ENCODE results near the gene PDE4D. TPM values are rescaled to one million over a fixed set of nuclear protein-coding genes. Genes with fewer than 3 reads are reported as not detected.

Gene PDE4D
- total RNA-seq, 1 donor from 2014 or later = 30.2 TPM

- intact Hi-C loops (cut with DNase I) = no loop called here
- DNase-seq (no peak), ATAC-seq (ENCODE audit: poor library complexity) (no peak)
Observed at GRCh38 chr5:59460368-59461153, 433.0 kb downstream of the PDE4D start.

GRCh38 chr5:59458966-59459729 lies 434.4 kb downstream of the PDE4D start:
- ATAC-seq (ENCODE audit: poor library complexity) (no peak), DNase-seq (no peak)
- intact Hi-C loops (cut with DNase I) = no loop called here

GRCh38 chr5:59458321-59458720 lies 435.2 kb downstream of the PDE4D start:
- ATAC-seq (ENCODE audit: poor library complexity) (no peak), DNase-seq (no peak)
- intact Hi-C loops (cut with DNase I) = no loop called here

DNA sequence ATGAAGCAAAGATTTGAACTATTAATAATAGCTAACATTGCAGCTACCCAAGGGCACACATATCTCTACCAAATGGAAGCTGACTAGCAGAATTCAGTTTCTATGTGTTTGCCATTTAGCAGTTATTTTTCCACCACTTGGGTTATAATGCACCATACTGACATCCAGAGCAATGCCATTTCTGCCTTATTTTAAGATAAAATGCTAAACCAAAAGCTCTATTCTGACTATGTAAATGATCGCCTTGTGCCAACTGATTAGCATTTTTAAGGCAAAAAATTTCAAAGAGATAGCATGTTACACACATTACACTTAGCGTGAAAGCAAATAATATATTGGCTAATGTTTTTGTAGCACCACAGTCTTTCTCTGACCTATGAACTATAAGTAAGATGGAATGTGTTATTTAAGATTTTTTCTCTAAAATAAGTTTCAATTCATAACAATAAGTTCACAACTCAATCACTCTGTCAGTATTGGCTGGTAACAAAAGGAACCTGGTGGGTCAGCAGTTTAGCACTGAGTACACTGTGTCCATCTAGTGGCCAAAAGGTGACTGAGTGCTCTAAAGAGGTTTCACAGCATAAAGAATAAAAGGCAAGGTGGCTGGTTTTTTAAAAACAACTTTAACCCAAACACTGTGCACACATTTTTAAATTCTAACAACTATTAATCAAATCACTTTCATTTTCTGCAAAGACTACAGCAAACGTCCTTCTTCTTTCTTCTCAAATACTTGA lies 443.5 kb downstream of the PDE4D start:
- DNase-seq (no peak), ATAC-seq (ENCODE audit: poor library complexity) (no peak)
- intact Hi-C loops (cut with DNase I) = no loop called here

- DNase-seq = no peak
- no peak for ATAC-seq (ENCODE audit: poor library complexity)
- intact Hi-C loops (cut with DNase I) = no loop called here
Observed at GRCh38 chr5:59446356-59446755, 447.2 kb downstream of the PDE4D start.

DNA sequence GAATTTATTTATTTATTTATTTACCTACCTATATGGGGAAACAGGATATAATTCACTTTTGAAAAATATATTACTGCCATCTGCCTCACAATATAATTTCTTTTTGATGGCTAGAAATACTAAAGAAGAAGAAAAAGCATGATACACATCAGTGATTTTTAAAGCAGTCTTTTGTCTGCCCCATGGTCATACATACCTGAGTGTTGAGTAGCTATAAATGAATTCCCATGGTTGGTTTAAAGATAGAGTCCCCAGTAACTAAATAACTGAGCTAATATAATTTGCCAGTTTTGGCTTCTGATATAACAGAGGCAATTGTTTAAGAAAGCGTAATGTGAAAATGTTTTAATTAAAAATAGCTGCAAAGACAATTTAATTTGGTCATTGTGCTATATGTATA lies 447.8 kb downstream of the PDE4D start:
- intact Hi-C loops (cut with DNase I) = no loop called here
- DNase-seq = no peak

GRCh38 chr5:59439303-59439702 lies 454.2 kb downstream of the PDE4D start:
- ATAC-seq (ENCODE audit: poor library complexity) = no peak

More for the DNA sequence above, 447.8 kb downstream of the PDE4D start:
- ATAC-seq (ENCODE audit: poor library complexity) = no peak

GRCh38 chr5:59437176-59437575 lies 456.4 kb downstream of the PDE4D start:
- no peak for DNase-seq
- no peak for ATAC-seq (ENCODE audit: poor library complexity)
- intact Hi-C loops (cut with DNase I) = no loop called here

More at GRCh38 chr5:59439303-59439702, 454.2 kb downstream of the PDE4D start:
- intact Hi-C loops (cut with DNase I) = no loop called here
- no peak for DNase-seq

DNA sequence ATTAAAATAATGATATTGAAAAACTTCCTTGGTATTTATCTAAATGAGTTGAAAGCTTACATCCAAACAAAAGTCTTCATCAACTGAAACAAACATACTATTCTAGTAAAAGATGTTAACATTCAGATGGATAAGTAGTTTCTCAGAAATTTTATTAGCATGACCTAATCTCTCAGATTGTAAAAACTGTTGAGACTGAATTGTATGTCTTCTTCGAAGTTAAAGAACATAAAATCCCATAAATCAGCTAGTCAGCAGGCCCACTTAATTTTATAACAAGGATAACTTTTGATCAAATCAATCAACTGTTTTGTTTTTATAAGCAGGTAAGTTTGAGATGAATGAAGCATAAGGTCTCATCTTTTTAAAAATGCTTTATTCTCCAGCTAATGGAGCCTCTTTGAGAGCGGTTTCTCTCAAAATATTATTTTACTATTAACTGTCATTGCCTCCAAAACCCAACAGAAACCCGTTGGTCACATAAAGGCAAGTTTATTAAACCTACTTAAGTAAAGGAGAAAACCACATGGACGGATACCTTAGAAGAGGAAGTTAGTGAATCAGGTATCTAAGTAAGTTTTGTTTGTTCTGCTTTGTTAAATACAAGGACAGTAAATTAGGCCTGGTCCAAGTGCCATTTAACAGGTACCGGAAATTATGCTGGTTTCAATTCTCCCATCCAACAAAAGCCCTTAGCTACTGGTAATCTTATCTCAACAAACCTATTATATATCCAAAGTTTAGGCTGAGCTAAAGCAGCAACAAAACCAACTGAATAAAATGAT lies 457.0 kb downstream of the PDE4D start:
- intact Hi-C loops (cut with DNase I) = no loop called here
- no peak for DNase-seq
- ATAC-seq (ENCODE audit: poor library complexity) = no peak

DNA sequence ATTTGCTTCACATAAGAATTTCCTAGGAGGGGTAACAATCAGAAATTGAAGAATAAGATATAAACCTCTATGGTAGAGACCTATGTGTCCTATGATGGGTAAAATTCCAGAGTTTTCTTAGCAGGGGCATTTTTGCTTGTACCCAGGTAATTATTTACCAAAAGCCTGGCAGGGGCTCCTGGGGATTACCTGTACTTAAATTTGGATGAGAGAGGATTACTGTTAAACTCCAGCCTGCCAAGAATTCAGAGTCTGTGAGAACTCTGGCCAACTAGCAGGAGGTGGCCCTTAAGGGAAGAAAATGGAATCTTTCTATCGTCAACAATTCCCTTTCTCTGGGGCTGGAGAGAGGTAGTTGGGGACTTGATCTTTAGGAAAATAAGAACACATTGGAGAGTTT lies 460.4 kb downstream of the PDE4D start:
- no peak for ATAC-seq (ENCODE audit: poor library complexity)
- intact Hi-C loops (cut with DNase I) = no loop called here
- DNase-seq = no peak

DNA sequence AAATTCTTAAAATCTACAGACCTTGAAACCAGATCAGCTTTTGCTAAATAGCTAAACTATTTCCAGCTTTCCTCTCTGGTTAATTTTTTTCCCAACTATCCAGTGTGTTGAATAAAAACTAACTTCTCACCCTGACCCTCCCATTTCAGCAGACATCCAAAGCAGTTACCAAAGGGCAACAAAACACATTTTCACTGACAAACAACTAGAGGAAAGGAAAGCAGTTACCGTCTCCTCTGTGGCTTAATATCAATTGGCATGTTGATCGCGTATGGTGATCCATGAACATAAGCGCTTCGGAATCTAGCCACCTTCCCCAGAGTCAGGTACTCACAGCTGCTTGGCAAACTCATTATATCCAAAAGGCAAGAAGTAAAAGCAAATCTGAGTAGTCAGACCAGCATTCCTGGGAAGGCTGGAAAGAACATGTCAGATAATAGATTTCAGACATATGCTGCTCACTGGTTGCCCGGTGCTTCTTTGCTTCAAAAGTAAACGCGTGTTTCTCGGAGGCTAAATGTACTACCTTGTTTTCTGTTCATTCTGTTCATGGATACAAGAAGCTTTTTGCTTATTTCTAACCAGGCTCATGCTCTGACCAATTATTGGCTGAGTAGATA lies 463.4 kb downstream of the PDE4D start:
- DNase-seq (no peak), ATAC-seq (ENCODE audit: poor library complexity) (no peak)
- intact Hi-C loops (cut with DNase I) = no loop called here

- intact Hi-C loops (cut with DNase I) = no loop called here
- DNase-seq (no peak), ATAC-seq (ENCODE audit: poor library complexity) (no peak)
Observed at GRCh38 chr5:59428391-59428790, 465.1 kb downstream of the PDE4D start.

GRCh38 chr5:59424515-59424914 lies 469.0 kb downstream of the PDE4D start:
- DNase-seq = no peak
- intact Hi-C loops (cut with DNase I) = no loop called here
- ATAC-seq (ENCODE audit: poor library complexity) = no peak

GRCh38 chr5:59423021-59423420 lies 470.5 kb downstream of the PDE4D start:
- intact Hi-C loops (cut with DNase I) = no loop called here
- no peak for DNase-seq
- no peak for ATAC-seq (ENCODE audit: poor library complexity)

- ATAC-seq (ENCODE audit: poor library complexity) = no peak
- DNase-seq = no peak
- intact Hi-C loops (cut with DNase I) = no loop called here
Observed at GRCh38 chr5:59421986-59422941, 471.3 kb downstream of the PDE4D start.

DNA sequence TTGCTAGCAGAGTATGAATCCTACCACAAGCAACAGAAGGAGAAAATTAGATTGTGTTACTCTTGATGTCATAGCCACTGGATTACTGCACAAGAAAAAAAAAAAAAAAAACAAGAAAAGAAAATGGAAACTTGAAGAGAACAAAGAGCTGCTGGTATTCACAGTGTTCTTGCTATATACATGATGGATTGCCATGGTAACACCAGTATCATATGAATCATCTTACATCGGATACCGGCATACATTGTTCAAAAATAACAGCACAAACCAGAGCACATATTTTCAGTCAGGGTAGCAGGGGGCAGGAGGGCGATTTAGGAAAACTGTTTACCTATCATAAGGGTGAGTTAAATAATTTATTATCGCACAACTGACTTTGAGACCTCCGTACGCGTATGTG lies 472.9 kb downstream of the PDE4D start:
- DNase-seq (no peak), ATAC-seq (ENCODE audit: poor library complexity) (no peak)
- intact Hi-C loops (cut with DNase I) = no loop called here

- no peak for ATAC-seq (ENCODE audit: poor library complexity)
- intact Hi-C loops (cut with DNase I) = no loop called here
- DNase-seq = no peak
Observed at GRCh38 chr5:59418808-59419207, 474.7 kb downstream of the PDE4D start.

Data from Right ventricle myocardium superior (tissue), 1 donor.